NOMO-1 (cell line): ENCODE results near the gene ZSCAN21.

ENCODE experiments used
- DNase-seq, 2 experiments: peaks; one replicate each; lab custom pipeline; 2025; ENCODE audit not compliant: unreplicated experiment in 2 of 2; lab: John Stamatoyannopoulos, UW

ZSCAN21 gene

DNA sequence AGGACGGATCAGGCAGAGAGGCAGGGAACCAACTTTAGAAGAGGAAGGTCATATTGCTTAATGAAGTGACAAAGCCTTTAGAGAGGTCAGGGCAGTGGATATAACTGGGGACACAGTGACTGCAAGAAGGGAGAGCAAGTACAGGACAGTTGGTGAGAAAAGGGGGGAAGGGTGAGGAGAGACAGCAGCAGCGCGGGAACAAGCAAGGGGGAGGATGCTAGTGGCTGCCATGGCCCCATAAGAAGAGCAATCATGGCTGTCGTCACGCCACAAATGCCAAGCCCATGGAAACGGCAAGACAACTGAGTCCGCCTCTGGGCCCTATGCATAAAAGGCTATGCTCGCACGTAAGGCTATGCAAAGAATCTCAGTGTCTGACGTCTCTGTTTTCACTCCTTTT is 22.9 kb downstream of the ZSCAN21 start:
- no peak for DNase-seq

DNA sequence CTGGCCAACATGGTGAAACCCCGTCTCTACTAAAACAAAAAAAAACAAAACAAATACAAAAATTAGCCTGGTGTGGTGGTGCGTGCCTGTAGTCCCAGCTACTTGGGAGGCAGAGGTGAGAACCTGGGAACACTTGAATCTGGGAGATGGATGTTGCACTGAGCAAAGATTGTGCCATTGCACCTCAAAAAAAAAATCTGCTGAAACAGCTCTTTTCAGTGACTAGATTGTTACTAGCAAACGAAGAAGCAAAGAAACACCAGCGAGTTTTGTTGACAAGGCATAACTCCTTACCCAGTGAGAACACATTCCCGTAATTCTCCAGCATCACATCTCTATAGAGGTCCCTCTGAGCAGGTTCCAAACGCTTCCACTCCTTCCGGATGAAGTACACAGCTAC is 25.3 kb downstream of the ZSCAN21 start:
- DNase-seq: no peak

DNA sequence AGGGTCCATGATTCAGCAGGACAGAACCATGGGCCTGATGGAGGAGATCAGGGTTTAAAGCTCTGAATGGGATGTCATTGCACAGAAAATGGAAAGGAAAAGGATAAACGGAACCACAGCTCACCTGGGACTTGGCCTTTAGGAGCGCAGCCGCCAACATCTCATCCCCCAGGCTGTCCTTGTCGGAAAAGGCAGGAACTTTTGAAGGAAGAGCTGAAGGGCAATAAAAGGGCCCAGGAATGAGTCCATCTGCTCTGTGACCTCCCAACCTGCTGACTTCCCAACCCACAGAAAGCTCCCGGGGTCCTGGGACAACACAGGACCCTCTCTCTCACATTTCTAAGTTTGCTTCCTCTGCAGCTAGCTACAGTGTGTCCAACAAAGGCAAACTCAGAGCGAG is 25.8 kb downstream of the ZSCAN21 start:
- no peak for DNase-seq

DNA sequence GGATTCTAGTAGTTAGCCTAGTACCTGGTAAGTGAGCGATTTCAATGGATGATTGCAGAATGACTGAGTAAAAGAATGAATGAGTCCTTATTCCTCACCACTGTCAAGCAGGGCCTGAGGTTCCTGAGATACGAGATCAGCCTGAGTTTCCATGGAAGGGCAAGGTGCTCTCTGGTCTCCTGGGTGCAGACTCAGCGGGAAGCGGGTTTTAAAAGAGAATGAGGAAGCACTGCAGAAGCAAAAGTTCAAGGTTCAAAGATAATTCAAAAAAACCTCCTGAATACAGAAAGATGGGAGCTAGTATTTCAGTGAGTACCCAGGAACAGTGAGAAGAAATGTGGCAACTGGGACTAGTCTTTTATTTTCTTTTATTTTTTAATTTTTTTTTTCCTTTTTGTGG is 27.6 kb downstream of the ZSCAN21 start:
- no peak for DNase-seq

DNA sequence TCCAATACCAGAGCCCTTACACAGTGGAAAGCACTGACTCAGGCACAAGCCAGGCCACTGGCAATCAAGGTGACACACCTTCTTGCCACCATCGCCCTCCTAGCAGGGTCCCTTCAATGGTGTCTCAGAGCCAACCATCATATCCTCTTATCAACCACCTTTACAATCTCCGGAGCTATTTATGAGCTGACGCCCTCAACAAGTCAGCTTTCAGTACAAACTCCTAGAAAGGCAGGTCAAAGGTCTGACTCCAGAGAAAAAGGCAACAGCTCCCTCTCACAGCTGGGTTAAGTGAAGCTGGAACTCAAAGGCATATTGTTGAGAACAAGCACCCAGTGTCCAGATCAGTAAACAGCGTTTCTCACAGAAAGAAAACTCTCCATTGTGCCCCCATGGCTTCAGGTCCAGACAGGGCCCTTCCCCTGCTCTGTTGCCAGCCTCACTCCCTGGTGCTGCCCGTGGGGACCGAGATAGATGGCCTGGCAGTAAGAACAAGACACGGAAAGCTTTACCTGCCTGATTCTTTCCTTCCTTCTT is 29.5 kb downstream of the ZSCAN21 start:
- no peak for DNase-seq

DNA sequence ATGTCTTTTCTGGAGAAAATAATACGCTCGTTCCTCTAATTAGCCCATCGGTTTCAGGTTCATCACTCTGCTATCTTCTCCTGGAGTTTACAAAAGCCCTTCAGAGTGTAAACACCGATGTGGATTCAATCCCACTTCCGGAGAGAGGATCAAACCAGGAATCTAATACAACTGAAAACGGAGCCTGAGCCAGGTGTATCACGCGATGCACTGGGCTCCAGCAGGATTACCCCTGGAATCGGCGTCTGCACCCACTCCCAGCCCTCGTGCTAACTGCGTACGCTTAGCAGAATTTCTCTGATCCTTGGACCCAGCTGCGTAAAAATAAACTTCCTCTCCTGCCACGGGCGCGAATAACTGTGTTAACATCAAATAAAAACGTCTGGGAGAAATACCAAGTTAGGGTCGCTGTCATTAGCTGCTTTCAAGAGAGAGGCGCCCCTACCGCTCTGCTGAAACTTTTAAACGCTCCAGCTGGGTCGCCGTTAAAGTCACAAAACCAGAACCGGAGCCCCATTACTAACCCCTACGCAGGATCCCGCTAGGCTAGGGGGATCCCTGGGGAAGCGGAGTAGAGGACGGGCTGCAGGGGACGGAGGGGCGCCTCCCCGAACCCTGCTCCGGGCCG is 31.4 kb downstream of the ZSCAN21 start:
- peak in 1 of 2 experiments; percentile 39 for DNase-seq

DNA sequence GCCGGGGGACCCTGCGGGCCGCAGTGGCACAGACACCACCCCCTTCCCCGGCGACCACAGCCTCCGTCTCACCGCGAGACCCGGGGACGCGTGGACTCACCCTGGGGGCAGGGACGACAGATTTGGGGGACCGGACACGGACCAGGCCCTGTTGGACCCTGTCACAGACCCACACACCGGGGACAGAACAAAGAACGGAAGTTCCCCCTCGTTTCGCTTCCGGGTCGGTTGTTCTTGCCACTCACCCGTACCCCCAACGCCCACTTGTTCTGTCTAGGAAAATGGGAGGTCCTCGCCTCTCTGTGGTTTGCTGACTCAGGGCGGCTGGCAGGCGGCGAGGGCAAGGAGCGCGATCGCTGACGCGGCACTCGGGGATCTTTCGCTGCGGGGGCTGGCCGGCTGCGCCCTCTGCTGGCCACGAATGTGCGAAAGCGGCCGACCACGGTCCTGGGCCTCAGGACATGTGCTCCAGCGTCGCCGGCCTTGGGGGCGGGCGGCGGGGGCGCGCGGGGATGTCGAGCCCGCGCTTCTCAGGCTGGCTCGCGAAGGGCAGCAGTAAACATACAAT is 32.0 kb downstream of the ZSCAN21 start, which contains the start of gene ZNF3:
Gene ZNF3, minus strand, starts transcription at position 189 of the 568 bp plus-strand sequence. CDS start 4,366 bp downstream, outside the sequence.
- DNase-seq: peak; percentile 100

DNA sequence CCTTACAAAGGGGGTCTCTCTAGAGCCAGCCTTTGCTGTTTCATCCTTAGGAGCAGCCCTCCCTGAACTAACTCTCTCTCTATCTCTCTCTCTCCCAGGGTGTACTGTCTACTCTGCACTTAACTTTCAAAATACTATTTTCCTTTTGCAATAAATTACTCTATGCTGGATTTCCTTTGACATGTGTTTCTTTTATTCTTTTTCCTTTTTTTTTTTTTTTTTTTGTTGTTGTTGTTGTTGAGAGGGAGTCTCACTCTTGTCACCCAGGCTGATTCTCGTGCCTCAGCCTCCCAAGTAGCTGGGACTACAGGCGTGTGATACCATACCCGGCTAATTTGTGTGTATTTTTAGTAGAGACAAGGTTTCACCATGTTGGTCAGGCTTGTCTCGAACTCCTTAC is 33.4 kb downstream of the ZSCAN21 start:
- DNase-seq: no peak

DNA sequence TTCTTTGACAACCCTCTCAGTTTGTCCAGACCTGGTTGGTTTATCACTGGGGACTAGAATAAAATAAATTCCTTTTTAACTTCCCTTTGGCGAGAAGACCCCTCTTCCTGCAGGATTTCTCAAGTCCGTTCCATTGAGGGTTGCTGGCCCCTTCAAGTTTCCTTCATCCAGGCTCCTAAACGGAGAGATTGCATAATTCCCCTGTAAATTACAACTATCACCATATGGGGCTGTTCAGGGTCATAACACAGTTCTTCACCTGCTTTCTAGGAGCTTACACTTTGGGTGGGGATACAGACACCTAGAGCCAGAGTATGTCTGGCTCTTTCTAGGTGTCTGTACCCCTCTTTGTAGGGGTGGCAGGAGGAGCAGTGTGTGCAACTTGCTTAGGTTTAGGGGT is 35.9 kb downstream of the ZSCAN21 start:
- peak in 1 of 2 experiments; percentile 32 for DNase-seq

DNA sequence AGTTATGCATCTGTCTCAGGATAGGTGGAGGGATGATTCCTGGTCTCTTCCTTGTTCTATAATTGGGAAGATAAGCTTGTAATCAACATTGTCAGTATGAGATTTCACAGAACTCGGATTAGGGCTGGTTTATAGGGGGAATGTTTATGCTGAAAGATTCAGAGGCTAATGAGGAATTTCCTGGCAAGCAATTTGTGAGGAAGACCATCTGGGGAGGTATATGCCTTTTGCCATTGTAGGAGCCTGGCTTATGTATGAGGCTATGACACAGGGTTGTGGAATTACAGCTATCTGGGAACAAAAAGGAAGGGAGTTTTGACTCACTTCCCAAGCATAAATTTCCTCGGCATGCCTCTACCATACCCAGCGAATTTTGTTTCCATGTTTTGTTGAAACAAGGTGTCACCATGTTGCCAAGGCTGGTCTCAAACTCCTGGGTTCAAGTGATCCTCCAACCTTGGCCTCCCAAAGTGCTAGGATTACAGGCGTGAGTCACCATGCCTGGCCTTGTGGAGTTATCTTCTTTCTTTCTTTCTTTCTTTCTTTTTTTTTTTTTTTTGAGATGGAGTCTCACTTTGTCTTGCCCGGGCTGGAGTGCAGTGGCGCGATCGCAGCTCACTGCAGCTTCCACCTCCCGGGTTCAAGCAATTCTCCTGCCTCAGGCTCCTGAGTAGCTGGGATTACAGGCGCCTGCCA is 37.6 kb downstream of the ZSCAN21 start:
- DNase-seq: no peak

DNA sequence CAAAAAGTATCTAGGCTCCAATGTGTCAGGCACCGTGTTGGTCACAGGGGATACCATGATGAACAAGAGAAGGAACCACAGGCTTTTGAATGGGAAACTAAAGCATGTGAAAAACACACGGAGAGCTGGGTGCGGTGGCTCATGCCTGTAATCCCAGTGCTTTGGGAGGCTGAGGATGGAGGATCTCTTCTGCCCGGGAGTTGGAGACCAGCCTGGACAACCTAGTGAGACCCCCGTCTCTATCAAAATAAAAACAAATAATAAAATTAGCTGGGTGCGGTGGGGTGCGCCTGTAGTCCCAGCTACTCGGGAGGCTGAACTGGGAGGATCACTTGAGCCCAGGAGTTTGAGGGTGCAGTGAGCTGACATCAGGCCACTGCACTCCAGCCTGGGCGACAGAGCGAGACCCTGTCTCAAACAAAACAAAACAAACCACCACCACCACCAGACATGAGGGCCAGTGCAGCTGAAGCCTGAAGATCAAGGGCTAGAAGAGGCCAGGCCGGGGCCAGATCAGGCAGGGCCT is 38.6 kb downstream of the ZSCAN21 start:
- no peak for DNase-seq

DNA sequence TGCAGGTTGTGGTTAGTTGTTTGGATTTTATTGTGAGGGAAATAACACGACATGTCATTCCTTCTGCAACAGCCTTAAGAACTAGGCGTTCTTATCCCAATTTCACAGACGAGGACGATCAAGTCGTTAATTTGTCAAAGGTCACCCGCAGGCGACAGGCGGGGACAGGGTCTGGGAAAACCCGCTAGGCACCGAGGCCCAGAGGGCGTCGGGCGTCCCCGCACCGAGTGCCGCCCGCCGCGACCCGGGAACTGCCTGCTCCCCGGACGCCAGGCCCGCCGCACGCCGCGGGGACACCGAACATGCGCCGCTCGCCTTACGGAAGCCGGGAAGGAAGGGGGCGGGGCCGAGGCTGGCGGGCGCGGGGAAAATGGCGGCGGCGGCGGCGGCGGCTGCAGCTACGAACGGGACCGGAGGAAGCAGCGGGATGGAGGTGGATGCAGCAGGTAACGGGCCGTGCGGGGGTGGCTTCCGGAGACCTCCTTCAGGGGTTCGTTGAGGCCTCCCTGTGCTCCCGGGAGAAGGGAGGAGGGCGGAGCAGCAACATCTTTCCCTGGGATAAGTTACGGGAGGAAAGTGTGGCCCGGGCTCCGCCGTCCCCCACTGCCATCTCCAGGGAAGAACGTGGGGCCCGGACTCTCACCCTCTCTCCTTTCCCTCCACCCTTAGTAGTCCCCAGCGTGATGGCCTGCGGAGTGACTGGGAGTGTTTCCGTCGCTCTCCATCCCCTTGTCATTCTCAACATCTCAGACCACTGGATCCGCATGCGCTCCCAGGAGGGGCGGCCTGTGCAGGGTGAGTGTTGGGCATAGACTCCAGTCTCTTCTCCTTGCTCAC is 39.3 kb downstream of the ZSCAN21 start, which contains the start of gene COPS6:
Gene COPS6, plus strand, starts transcription at position 349 of the 837 bp plus-strand sequence. Its CDS starts 22 bp downstream, at position 371.
- peak; percentile 65 to 90 for DNase-seq

DNA sequence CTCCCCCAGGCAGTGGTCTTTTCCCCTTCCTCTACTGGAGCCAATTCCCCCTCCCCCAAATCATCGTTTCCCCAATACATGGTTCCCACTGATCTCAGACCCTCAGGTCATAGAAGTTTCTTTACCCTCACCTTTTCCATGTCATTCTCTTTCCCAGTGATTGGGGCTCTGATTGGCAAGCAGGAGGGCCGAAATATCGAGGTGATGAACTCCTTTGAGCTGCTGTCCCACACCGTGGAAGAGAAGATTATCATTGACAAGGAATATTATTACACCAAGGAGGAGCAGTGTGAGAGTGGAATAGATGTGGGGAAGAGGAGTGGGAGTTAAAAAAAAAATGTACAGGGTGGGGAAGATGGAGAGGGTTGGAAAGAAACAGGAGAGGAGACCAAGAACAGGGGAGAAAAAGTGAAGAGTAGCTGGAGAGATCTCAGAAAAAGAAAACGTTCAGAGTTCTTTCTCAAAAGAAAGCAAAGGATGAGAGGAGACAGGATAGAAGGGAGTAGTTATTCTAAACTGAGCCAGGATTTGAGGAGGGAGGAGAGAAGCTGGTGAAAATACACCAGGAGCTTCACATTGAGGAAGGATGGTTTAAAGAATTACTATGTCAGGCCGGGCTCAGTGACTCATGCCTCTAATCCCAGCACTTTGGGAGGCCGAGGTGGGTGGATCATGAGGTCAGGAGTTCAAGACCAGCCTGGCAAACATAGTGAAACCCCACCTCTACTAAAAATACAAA is 40.1 kb downstream of the ZSCAN21 start:
- DNase-seq: no peak

DNA sequence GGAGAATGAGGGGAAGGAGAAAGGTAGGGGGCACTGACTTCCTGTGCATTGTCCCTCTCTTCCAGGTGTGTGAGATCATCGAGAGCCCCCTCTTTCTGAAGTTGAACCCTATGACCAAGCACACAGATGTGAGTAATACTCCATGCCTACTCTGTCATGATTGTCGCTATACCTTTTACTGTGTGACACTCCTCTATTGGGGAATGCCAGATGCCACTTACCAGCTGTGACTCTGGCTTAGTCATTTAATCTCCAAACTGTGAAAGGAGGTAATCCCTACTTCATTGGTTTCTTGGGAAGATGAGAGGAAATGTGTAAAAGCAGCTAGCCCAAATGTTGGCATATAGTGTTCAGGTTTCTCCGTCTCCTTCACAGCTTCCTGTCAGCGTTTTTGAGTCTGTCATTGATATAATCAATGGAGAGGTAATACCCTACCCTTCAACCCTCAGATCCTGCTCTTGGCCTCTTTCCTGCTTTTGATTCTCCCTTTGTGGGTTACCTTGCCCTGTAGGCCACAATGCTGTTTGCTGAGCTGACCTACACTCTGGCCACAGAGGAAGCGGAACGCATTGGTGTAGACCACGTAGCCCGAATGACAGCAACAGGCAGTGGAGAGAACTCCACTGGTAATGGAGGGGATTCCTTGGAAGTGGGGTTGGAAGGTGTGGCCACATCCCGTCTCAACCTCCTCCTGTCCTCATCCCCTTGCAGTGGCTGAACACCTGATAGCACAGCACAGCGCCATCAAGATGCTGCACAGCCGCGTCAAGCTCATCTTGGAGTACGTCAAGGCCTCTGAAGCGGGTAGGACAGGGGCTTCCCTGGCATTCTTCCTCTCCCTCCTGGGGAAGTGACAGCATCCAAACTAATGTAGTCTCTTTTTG is 41.2 kb downstream of the ZSCAN21 start:
- no peak for DNase-seq

DNA sequence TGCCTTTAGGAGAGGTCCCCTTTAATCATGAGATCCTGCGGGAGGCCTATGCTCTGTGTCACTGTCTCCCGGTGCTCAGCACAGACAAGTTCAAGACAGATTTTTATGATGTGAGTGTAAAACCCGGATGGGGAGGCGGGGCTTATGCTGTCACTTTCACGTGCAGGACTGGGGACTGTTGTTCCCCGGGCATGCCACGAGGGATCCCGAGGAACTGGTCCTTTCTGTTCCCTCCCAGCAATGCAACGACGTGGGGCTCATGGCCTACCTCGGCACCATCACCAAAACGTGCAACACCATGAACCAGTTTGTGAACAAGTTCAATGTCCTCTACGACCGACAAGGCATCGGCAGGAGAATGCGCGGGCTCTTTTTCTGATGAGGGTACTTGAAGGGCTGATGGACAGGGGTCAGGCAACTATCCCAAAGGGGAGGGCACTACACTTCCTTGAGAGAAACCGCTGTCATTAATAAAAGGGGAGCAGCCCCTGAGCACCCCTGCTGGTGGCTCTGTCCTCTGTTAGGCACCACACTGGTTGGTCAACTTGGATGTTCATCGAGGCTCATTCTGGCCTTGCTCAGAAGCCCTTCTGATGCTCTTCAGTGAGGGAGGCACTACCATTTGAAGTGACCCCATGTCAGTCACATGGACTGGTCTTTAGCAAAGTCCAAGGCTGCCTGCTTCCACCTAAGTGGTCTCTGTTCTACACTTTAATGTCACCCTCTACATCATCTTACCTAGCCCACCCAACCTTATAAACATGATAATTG is 42.0 kb downstream of the ZSCAN21 start:
- DNase-seq: no peak

DNA sequence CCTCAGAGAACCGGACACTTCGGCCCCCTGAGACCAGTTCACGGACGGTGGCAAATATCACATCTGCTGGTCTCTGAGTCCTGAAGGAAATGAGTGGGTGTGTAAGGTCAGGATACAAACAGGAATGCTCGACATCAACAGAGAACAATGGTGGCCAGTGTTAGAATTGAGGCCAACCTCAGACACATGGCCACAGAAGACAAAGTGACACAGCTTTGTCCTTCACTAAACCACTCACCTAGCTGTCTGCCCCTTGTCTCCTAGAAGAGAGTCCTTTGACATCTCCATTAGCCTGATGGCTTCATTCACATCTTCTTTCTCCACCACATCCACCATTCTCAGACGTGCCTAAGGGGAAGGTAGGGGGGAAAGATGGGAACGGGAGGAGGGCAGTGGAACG is 43.5 kb downstream of the ZSCAN21 start:
- DNase-seq: no peak

DNA sequence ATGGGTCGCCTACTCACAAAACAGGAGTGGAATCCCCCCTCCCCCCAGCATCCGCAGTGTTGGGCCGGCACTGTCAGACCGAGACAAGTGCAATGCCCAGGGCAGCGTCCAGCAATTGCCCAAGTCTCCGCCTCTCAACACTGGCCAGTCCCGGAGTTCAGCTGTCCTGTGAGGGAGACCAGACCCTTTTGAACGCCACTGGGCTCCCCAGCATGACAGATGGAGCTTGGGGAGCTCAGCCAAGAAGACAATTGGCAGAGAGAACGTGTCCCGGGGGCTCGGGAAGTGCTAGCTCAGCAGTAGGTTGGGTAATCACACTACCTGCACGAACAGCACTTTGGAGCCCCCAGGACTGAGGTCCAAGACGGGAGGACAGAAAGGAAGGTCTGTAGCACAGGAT is 43.9 kb downstream of the ZSCAN21 start:
- DNase-seq: no peak

DNA sequence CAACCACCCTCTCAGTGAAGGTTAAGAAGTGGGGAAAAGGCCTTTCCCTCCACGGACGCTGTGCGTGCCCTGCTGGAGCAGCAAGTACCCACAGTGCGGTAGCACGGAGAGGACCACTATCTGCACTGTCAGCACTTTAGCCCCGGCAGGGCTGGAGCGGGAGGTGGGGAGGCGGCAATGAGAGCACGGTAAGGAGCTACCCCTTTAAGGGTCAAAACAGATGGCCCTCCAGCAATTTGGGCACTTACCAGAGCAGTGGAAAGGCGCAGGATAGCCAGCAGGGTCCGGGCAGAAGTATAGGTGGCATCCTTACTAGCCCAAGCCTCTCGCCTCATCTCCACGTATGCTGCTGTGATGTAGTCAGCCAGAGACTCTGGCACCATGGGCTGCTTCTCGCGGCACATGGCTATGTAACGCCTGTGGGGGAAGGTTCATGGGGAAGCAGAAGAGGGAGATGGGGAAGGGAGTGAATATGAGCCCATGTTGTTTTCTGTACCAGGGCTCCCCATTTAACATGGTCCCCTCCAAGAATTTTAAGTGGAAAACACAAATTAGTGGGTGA is 44.4 kb downstream of the ZSCAN21 start:
- no peak for DNase-seq
